MM.1S (cell line): ENCODE data around the gene SMPD3.
A peak's percentile ranks its signal among the peaks of the same experiment; 100 is the strongest.

Source experiments
- DNase-seq: peaks from one replicate; pipeline ENCODE4 v3.0.0-alpha.2; 2015
- H2AFZ ChIP-seq: fragments of 300-600 bp; sonication (generic); 2 replicates; pipeline ENCODE4 v1.6.0; 2016; ENCODE audit warnings: antibody characterized with exemption, low read length
- H3F3A ChIP-seq: fragments of 300-600 bp; sonication (generic); 2 replicates; pipeline ENCODE4 v1.6.1; 2016; ENCODE audit warnings: mild to moderate bottlenecking, antibody characterized with exemption, low read length, moderate library complexity, mixed read lengths; ENCODE audit not compliant: insufficient read depth
- H3K27ac ChIP-seq: fragments of 300-600 bp; sonication (generic); 2 replicates; pipeline ENCODE4 v1.5.1; 2016; ENCODE audit warnings: mild to moderate bottlenecking, low read length
- H3K27me3 ChIP-seq: fragments of 300-600 bp; sonication (generic); replicated peaks from 2 replicates; pipeline ENCODE4 v1.6.0; 2016; ENCODE audit warnings: low read length; ENCODE audit not compliant: insufficient read depth
- H3K36me3 ChIP-seq: fragments of 300-600 bp; sonication (generic); replicated peaks from 2 replicates; pipeline ENCODE4 v1.6.1; 2016; ENCODE audit warnings: mild to moderate bottlenecking, low read length, mixed read lengths; ENCODE audit not compliant: insufficient read depth
- H3K4me1 ChIP-seq: fragments of 300-600 bp; sonication (generic); 2 replicates; pipeline ENCODE4 v1.6.1; 2016; ENCODE audit warnings: low read length, mixed read lengths
- H3K4me2 ChIP-seq: fragments of 300-600 bp; sonication (generic); 2 replicates; pipeline ENCODE4 v1.6.0; 2016; ENCODE audit warnings: low read depth, low read length
- H3K4me3 ChIP-seq: fragments of 300-600 bp; sonication (generic); 2 replicates; pipeline ENCODE4 v1.5.1; 2016; ENCODE audit warnings: low read length, mixed read lengths
- H3K79me2 ChIP-seq: fragments of 300-600 bp; sonication (generic); 2 replicates; pipeline ENCODE4 v1.6.1; 2016; ENCODE audit warnings: mixed run types, low read length, mixed read lengths
- H3K9ac ChIP-seq: fragments of 300-600 bp; sonication (generic); 2 replicates; pipeline ENCODE4 v1.6.1; 2016; ENCODE audit warnings: low read length, mixed read lengths
- H3K9me2 ChIP-seq: fragments of 300-600 bp; sonication (generic); replicated peaks from 2 replicates; pipeline ENCODE4 v1.6.1; 2016; ENCODE audit warnings: mild to moderate bottlenecking, low read length, mixed read lengths; ENCODE audit not compliant: insufficient read depth
- H3K9me3 ChIP-seq: fragments of 300-600 bp; sonication (generic); replicated peaks from 2 replicates; pipeline ENCODE4 v1.6.1; 2016; ENCODE audit warnings: mild to moderate bottlenecking, low read length, mixed read lengths; ENCODE audit not compliant: insufficient read depth
- H4K20me1 ChIP-seq: fragments of 300-600 bp; sonication (generic); 2 replicates; pipeline ENCODE4 v1.6.1; 2016; ENCODE audit warnings: mild to moderate bottlenecking, low read length, moderate library complexity, mixed read lengths; ENCODE audit not compliant: insufficient read depth
- CTCF ChIP-seq: fragments of 300-600 bp; sonication (generic); IDR thresholded peaks from 2 replicates; pipeline ENCODE4 v1.5.1; 2016; ENCODE audit warnings: antibody characterized with exemption, low read length, mixed read lengths
- EZH2 ChIP-seq: fragments of 300-600 bp; sonication (generic); optimal IDR thresholded peaks from 2 replicates; pipeline ENCODE3; 2017; ENCODE audit warnings: low read depth, mild to moderate bottlenecking, antibody characterized with exemption, low read length, mixed read lengths
- EZH2phosphoT487 ChIP-seq: fragments of 300-600 bp; sonication (generic); IDR thresholded peaks from 2 replicates; pipeline ENCODE4 v1.6.1; 2018; ENCODE audit warnings: antibody characterized with exemption, low read length

Gene SMPD3

DNA sequence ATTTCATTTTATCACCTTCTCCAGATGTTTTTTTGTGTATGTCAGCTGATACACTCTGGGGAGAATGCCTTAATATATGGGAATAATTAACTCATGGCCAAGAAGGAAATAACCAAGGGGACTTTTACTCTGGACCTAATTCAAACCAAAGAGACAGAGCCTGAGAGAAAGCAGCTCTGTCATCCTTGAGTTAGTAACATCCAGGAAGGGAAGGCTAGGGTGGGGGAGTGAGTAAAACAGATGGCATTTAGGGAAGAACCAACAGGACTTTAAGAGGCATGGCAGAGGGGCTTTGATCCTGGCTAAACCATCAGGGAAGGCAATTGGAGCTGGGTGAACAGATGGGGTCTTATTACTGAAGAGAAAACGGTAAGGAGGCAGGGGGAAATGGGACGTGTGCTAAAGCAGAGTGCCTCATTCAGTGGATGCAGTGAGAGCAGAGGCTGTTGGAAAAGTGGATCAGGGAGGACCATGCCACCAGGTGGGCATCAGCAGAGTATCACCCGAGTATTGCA is 2.5 kb upstream of the SMPD3 start:
- Histone ChIP-seq H3K27me3 (no peaks in the 10 kb centered on the region), H3F3A (no peaks in the 10 kb centered on the region), H3K9ac (no peak overlapping the region), H3K9me3 (no peaks in the 10 kb centered on the region), H3K27ac (no peak overlapping the region), H3K9me2 (no peaks in the 10 kb centered on the region), H3K4me1 (0 out of 2 replicates have a peak, but pooled peaks cover 4% of the 10 kb centered on the region), H3K4me2 (no peak overlapping the region), H3K4me3 (no peak overlapping the region), H3K79me2 (0 out of 2 replicates have a peak, but pooled peaks cover 7% of the 10 kb centered on the region), H3K36me3 (no peaks in the 10 kb centered on the region), H4K20me1 (no peaks in the 10 kb centered on the region), H2AFZ (no peak overlapping the region)
- DNase-seq, result no peak
- TF ChIP-seq EZH2, result no peak
- TF ChIP-seq EZH2phosphoT487, result no peak
- no peak for TF ChIP-seq CTCF

GRCh38 chr16:68447653-68448359 is 502 bp downstream of the SMPD3 start:
- Histone ChIP-seq H3K36me3 (no peaks in the 10 kb centered on the region), H3K27ac (no peak overlapping the region), H3K4me2 (peak overlapping the region; percentile 86), H3K9ac (no peak overlapping the region), H3K79me2 (0 out of 2 replicates have a peak, but pooled peaks cover 7% of the 10 kb centered on the region), H3F3A (no peaks in the 10 kb centered on the region), H3K9me3 (no peaks in the 10 kb centered on the region), H3K4me1 (0 out of 2 replicates have a peak, but pooled peaks cover 4% of the 10 kb centered on the region), H3K27me3 (no peaks in the 10 kb centered on the region), H3K9me2 (no peaks in the 10 kb centered on the region), H3K4me3 (peak overlapping the region; percentile 67), H2AFZ (no peak overlapping the region), H4K20me1 (no peaks in the 10 kb centered on the region)
- TF ChIP-seq CTCF (no peak; the same call in 1 of the 2 replicates), EZH2 (no peak), EZH2phosphoT487 (no peak)
- DNase-seq, result no peak

- Histone ChIP-seq H3K9ac (no peak overlapping the region), H3K9me3 (no peaks in the 10 kb centered on the region), H3K4me3 (peak overlapping the region; percentile 67; the same call in 1 of the 2 replicates), H3F3A (no peaks in the 10 kb centered on the region), H3K79me2 (0 out of 2 replicates have a peak, but pooled peaks cover 7% of the 10 kb centered on the region), H3K36me3 (no peaks in the 10 kb centered on the region), H3K27ac (no peak overlapping the region), H3K4me2 (peak overlapping the region; percentile 86), H3K9me2 (no peaks in the 10 kb centered on the region), H3K4me1 (0 out of 2 replicates have a peak, but pooled peaks cover 4% of the 10 kb centered on the region), H2AFZ (no peak overlapping the region), H3K27me3 (no peaks in the 10 kb centered on the region), H4K20me1 (no peaks in the 10 kb centered on the region)
- TF ChIP-seq EZH2phosphoT487, result no peak
- TF ChIP-seq EZH2, result no peak
- TF ChIP-seq CTCF, result no peak
- DNase-seq, result no peak
Observed at GRCh38 chr16:68446681-68447652, 1.3 kb downstream of the SMPD3 start.
